ACC112 (cell line): ENCODE results near the gene VSTM4.

Experiments used
- H2AFZ ChIP-seq: fragments of 200-600 bp; sonication (generic); one replicate; pipeline ENCODE4 v1.6.0; 2017; ENCODE audit warnings: antibody characterized with exemption, low read length; ENCODE audit not compliant: unreplicated experiment
- H3K27ac ChIP-seq: fragments of 200-600 bp; sonication (generic); 2 replicates; pipeline ENCODE4 v1.5.1; 2014; ENCODE audit warnings: low read depth, mild to moderate bottlenecking, antibody characterized with exemption, low read length, moderate library complexity
- H3K27me3 ChIP-seq: fragments of 200-600 bp; sonication (generic); 2 replicates; pipeline ENCODE4 v1.6.1; 2014; ENCODE audit warnings: mild to moderate bottlenecking, antibody characterized with exemption, low read length, moderate library complexity, mixed read lengths; ENCODE audit not compliant: insufficient read depth
- H3K36me3 ChIP-seq: fragments of 200-600 bp; sonication (generic); 2 replicates; pipeline ENCODE4 v1.6.1; 2016; ENCODE audit warnings: mild to moderate bottlenecking, antibody characterized with exemption, low read length, moderate library complexity, mixed read lengths; ENCODE audit not compliant: insufficient read depth
- H3K4me1 ChIP-seq: fragments of 200-600 bp; sonication (generic); one replicate; pipeline ENCODE4 v1.6.1; 2016; ENCODE audit warnings: low read length, mixed read lengths; ENCODE audit not compliant: insufficient read depth, unreplicated experiment, control insufficient read depth
- H3K4me3 ChIP-seq: fragments of 200-600 bp; sonication (generic); 2 replicates; pipeline ENCODE4 v1.5.1; 2014; ENCODE audit warnings: mild to moderate bottlenecking, low read depth, low read length
- H3K79me2 ChIP-seq: fragments of 200-600 bp; sonication (generic); one replicate; pipeline ENCODE4 v1.6.0; 2016; ENCODE audit warnings: low read length; ENCODE audit not compliant: control insufficient read depth, unreplicated experiment, insufficient read depth

Gene VSTM4

GRCh38 chr10:49133706-49134248, 18.5 kb upstream of the VSTM4 start, which contains the start of gene FAM170B:
Gene FAM170B (minus strand): TSS chr10:49134021. CDS start chr10:49133918, 103 bp downstream.
- Histone ChIP-seq H3K79me2 (no peaks in the 10 kb centered on the region), H3K4me3 (no peak within 1 kb of the TSS), H2AFZ (no peak within 1 kb of the TSS), H3K36me3 (no peaks in the 10 kb centered on the region), H3K27me3 (peaks cover 48% of the 10 kb centered on the region), H3K4me1 (peaks cover 5% of the 10 kb centered on the region), H3K27ac (no peak within 1 kb of the TSS)

- H3K4me3 ChIP-seq = no peak overlapping the region
- no peak overlapping the region for H3K27ac ChIP-seq
- no peak overlapping the region for H2AFZ ChIP-seq
- H3K27me3 ChIP-seq = peaks cover 58% of the 10 kb centered on the region
- no peaks in the 10 kb centered on the region for H3K79me2 ChIP-seq
- H3K4me1 ChIP-seq = no peaks in the 10 kb centered on the region
- H3K36me3 ChIP-seq = no peaks in the 10 kb centered on the region
Observed at GRCh38 chr10:49132362-49132737, 17.0 kb upstream of the VSTM4 start.

- Histone ChIP-seq H2AFZ (no peak overlapping the region), H3K27me3 (peaks cover 58% of the 10 kb centered on the region), H3K27ac (no peak overlapping the region), H3K4me3 (no peak overlapping the region), H3K79me2 (no peaks in the 10 kb centered on the region), H3K4me1 (no peaks in the 10 kb centered on the region), H3K36me3 (no peaks in the 10 kb centered on the region)
Observed at GRCh38 chr10:49131507-49132361, 16.4 kb upstream of the VSTM4 start.

GRCh38 chr10:49129376-49129775, 14.1 kb upstream of the VSTM4 start:
- Histone ChIP-seq H3K27ac (no peak overlapping the region), H3K27me3 (peaks cover 51% of the 10 kb centered on the region), H3K4me3 (no peak overlapping the region), H2AFZ (no peak overlapping the region), H3K79me2 (no peaks in the 10 kb centered on the region), H3K36me3 (no peaks in the 10 kb centered on the region), H3K4me1 (no peaks in the 10 kb centered on the region)

GRCh38 chr10:49128854-49129253, 13.5 kb upstream of the VSTM4 start:
- Histone ChIP-seq H3K36me3 (no peaks in the 10 kb centered on the region), H3K27me3 (peaks cover 54% of the 10 kb centered on the region)

GRCh38 chr10:49123981-49124950, 8.9 kb upstream of the VSTM4 start:
- H2AFZ ChIP-seq = no peak overlapping the region
- H3K4me1 ChIP-seq = no peaks in the 10 kb centered on the region
- H3K27me3 ChIP-seq = peaks cover 31% of the 10 kb centered on the region; the same call in 1 of the 2 replicates
- no peak overlapping the region for H3K27ac ChIP-seq
- H3K4me3 ChIP-seq = no peak overlapping the region
- no peaks in the 10 kb centered on the region for H3K79me2 ChIP-seq
- H3K36me3 ChIP-seq = no peaks in the 10 kb centered on the region

More at GRCh38 chr10:49128854-49129253, 13.5 kb upstream of the VSTM4 start:
- no peak overlapping the region for H3K4me3 ChIP-seq
- H3K79me2 ChIP-seq = no peaks in the 10 kb centered on the region
- no peaks in the 10 kb centered on the region for H3K4me1 ChIP-seq
- H2AFZ ChIP-seq = no peak overlapping the region
- no peak overlapping the region for H3K27ac ChIP-seq

GRCh38 chr10:49120911-49121310, 5.6 kb upstream of the VSTM4 start:
- H3K27me3 ChIP-seq = peaks cover 17% of the 10 kb centered on the region; the same call in 1 of the 2 replicates
- no peak overlapping the region for H2AFZ ChIP-seq

GRCh38 chr10:49119746-49120145, 4.4 kb upstream of the VSTM4 start:
- H3K27ac ChIP-seq = no peak overlapping the region
- no peaks in the 10 kb centered on the region for H3K4me1 ChIP-seq
- H3K79me2 ChIP-seq = no peaks in the 10 kb centered on the region
- peaks cover 16% of the 10 kb centered on the region; the same call in 1 of the 2 replicates for H3K27me3 ChIP-seq
- H2AFZ ChIP-seq = no peak overlapping the region
- no peak overlapping the region for H3K4me3 ChIP-seq
- no peaks in the 10 kb centered on the region for H3K36me3 ChIP-seq

More at GRCh38 chr10:49120911-49121310, 5.6 kb upstream of the VSTM4 start:
- Histone ChIP-seq H3K4me1 (no peaks in the 10 kb centered on the region), H3K36me3 (no peaks in the 10 kb centered on the region), H3K27ac (no peak overlapping the region), H3K79me2 (no peaks in the 10 kb centered on the region), H3K4me3 (no peak overlapping the region)

GRCh38 chr10:49118430-49119074, 3.2 kb upstream of the VSTM4 start:
- Histone ChIP-seq H3K36me3 (no peaks in the 10 kb centered on the region), H3K27ac (no peak overlapping the region)

More at GRCh38 chr10:49118430-49119074, 3.2 kb upstream of the VSTM4 start:
- no peak overlapping the region for H3K4me3 ChIP-seq
- no peaks in the 10 kb centered on the region for H3K79me2 ChIP-seq
- no peaks in the 10 kb centered on the region for H3K4me1 ChIP-seq
- H3K27me3 ChIP-seq = peaks cover 5% of the 10 kb centered on the region; the same call in 1 of the 2 replicates
- no peak overlapping the region for H2AFZ ChIP-seq
